ENCODE measurements around the gene MMAB.

The MMAB gene

DNA sequence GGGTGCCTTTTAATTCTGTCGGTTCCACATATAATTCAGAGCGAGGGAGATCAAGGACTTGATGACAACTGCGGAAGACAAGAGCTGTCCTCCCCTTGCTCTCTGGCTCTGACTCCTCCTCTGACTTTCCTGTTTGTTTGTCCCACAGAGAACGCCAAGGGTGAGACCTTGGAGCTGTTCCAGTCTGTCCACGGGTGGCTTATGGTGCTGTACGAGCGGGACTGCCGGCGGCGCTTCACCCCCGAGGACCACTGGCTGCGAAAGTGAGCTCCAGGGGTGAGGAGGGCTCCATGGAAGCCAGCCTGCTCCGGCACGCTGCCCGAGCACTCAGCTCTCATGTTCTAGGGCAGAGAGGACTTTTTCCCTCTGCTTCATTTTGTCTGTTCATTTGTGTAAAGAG is 63.1 kb downstream of the MMAB start:
- H3K36me3 ChIP-seq (ENCODE audit: control insufficient read depth, insufficient read depth, low read length): peaks cover 74% of the 10 kb centered on the region
- no peak overlapping the region for H3K27ac ChIP-seq (ENCODE audit: low read depth, low read length)
- H3K4me3 ChIP-seq (ENCODE audit: low read depth, low read length): no peak overlapping the region
- no peaks in the 10 kb centered on the region for H3K27me3 ChIP-seq (ENCODE audit: control insufficient read depth, insufficient read depth, low read length)
- no peaks in the 10 kb centered on the region for H3K9me3 ChIP-seq (ENCODE audit: control insufficient read depth, insufficient read depth, low read depth, low read length)
- no peak overlapping the region for H3K9ac ChIP-seq (ENCODE audit: low read length)
- no peaks in the 10 kb centered on the region for H3K4me1 ChIP-seq (ENCODE audit: control insufficient read depth, insufficient read depth, low read length)

DNA sequence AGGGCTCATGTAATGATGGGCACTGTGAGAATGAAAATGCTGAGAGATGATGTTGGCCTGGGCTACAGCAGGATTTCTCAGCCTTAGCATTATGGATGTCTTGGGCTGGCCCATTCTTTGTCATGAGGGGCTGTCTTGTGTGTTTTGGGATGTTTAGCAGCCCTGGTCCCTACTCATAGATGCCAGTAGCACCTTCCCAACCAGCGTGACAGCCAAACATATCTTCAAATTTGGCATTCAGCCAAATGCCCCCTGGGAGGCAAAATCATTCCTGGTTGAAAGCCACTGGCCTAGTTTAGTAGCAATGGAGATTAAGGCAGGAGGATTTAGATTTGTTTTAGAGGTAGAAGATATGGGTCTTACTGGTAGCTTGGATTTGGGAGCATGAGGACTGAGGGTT is 69.2 kb downstream of the MMAB start:
- no peaks in the 10 kb centered on the region for H3K27me3 ChIP-seq (ENCODE audit: control insufficient read depth, insufficient read depth, low read length)
- H3K36me3 ChIP-seq (ENCODE audit: control insufficient read depth, insufficient read depth, low read length): peaks cover 83% of the 10 kb centered on the region
- no peak overlapping the region for H3K27ac ChIP-seq (ENCODE audit: low read depth, low read length)
- H3K4me3 ChIP-seq (ENCODE audit: low read depth, low read length): no peak overlapping the region
- no peak overlapping the region for H3K9ac ChIP-seq (ENCODE audit: low read length)
- H3K9me3 ChIP-seq (ENCODE audit: control insufficient read depth, insufficient read depth, low read depth, low read length): no peaks in the 10 kb centered on the region
- H3K4me1 ChIP-seq (ENCODE audit: control insufficient read depth, insufficient read depth, low read length): no peaks in the 10 kb centered on the region

Data from HUES6 (cell line).